H9 (cell line): Measurements from ENCODE around the gene ZNF865. TPM values are rescaled to one million over a fixed set of nuclear protein-coding genes. Genes with fewer than 3 reads are reported as not detected.
A peak's percentile ranks its signal among the peaks of the same experiment; 100 is the strongest.

Experiments used
- DNase-seq: peaks from one replicate; pipeline ENCODE4 v3.0.0-alpha.2; 2017
- H2AFZ ChIP-seq: one replicate; pipeline ENCODE4 v1.6.1; 2013; ENCODE audit warnings: mild to moderate bottlenecking, low read length, control low read depth, moderate library complexity
- H2AK5ac ChIP-seq: 2 replicates; pipeline ENCODE4 v1.6.1; 2013; ENCODE audit warnings: low read length, control low read depth, mixed read lengths; ENCODE audit not compliant: insufficient read length
- H2BK120ac ChIP-seq: one replicate; pipeline ENCODE4 v1.6.1; 2013; ENCODE audit warnings: low read depth, mild to moderate bottlenecking, low read length, control low read depth, inconsistent platforms; ENCODE audit not compliant: poor library complexity, severe bottlenecking
- H2BK12ac ChIP-seq: 2 replicates; pipeline ENCODE4 v1.6.1; 2013; ENCODE audit warnings: low read length, control low read depth, mixed read lengths, low read depth; ENCODE audit not compliant: insufficient read length
- H2BK15ac ChIP-seq: 2 replicates; pipeline ENCODE4 v1.6.1; 2013; ENCODE audit warnings: low read depth, low read length, control low read depth
- H2BK20ac ChIP-seq: one replicate; pipeline ENCODE4 v1.6.1; 2013; ENCODE audit warnings: low read depth, mild to moderate bottlenecking, low read length, control low read depth, inconsistent platforms; ENCODE audit not compliant: poor library complexity, severe bottlenecking
- H2BK5ac ChIP-seq: 2 replicates; pipeline ENCODE4 v1.6.1; 2013; ENCODE audit warnings: low read length, control low read depth, mixed read lengths; ENCODE audit not compliant: insufficient read length
- H3K14ac ChIP-seq: 2 replicates; pipeline ENCODE4 v1.6.1; 2013; ENCODE audit warnings: low read length, control low read depth; ENCODE audit not compliant: insufficient read depth
- H3K18ac ChIP-seq: 2 replicates; pipeline ENCODE4 v1.6.1; 2013; ENCODE audit warnings: low read depth, mild to moderate bottlenecking, mixed read lengths, low read length, control low read depth; ENCODE audit not compliant: insufficient read length
- H3K23ac ChIP-seq: 2 replicates; pipeline ENCODE4 v1.6.1; 2013; ENCODE audit warnings: low read length, control low read depth, mixed read lengths, low read depth; ENCODE audit not compliant: insufficient read length
- H3K23me2 ChIP-seq: 2 replicates; pipeline ENCODE4 v1.6.1; 2013; ENCODE audit warnings: low read depth, mild to moderate bottlenecking, mixed read lengths, low read length, control low read depth; ENCODE audit not compliant: insufficient read length, poor library complexity, severe bottlenecking
- H3K27ac ChIP-seq: 2 replicates; pipeline ENCODE4 v1.5.1; 2013; ENCODE audit warnings: low read length, control low read depth, mixed read lengths, low read depth; ENCODE audit not compliant: insufficient read length
- H3K27me3 ChIP-seq: 2 replicates; pipeline ENCODE4 v1.6.1; 2013; ENCODE audit warnings: low read length, control low read depth, inconsistent platforms; ENCODE audit not compliant: insufficient read depth
- H3K4ac ChIP-seq: 2 replicates; pipeline ENCODE4 v1.6.1; 2013; ENCODE audit warnings: low read depth, mild to moderate bottlenecking, control low read depth, inconsistent platforms, low read length, moderate library complexity
- H3K4me1 ChIP-seq: 2 replicates; pipeline ENCODE4 v1.6.1; 2013; ENCODE audit warnings: low read length, control low read depth, inconsistent platforms; ENCODE audit not compliant: insufficient read depth
- H3K4me2 ChIP-seq: 2 replicates; pipeline ENCODE4 v1.6.1; 2013; ENCODE audit warnings: low read length, control low read depth, mixed read lengths; ENCODE audit not compliant: insufficient read length, insufficient read depth
- H3K56ac ChIP-seq: 2 replicates; pipeline ENCODE4 v1.6.1; 2013; ENCODE audit warnings: low read depth, mild to moderate bottlenecking, mixed read lengths, low read length, control low read depth; ENCODE audit not compliant: insufficient read length
- H3K79me1 ChIP-seq: 2 replicates; pipeline ENCODE4 v1.6.1; 2013; ENCODE audit warnings: low read depth, mild to moderate bottlenecking, moderate library complexity, low read length, control low read depth, inconsistent platforms; ENCODE audit not compliant: insufficient read depth, poor library complexity, severe bottlenecking
- H3K79me2 ChIP-seq: 2 replicates; pipeline ENCODE4 v1.6.1; 2013; ENCODE audit warnings: low read length, control low read depth, inconsistent platforms; ENCODE audit not compliant: insufficient read depth
- H3K9ac ChIP-seq: 2 replicates; pipeline ENCODE4 v1.6.1; 2013; ENCODE audit warnings: low read length, control low read depth, mixed read lengths; ENCODE audit not compliant: insufficient read length; ENCODE audit errors: extremely low read depth
- H3K9me3 ChIP-seq: one replicate; pipeline ENCODE4 v1.6.1; 2013; ENCODE audit warnings: low read depth, low read length, inconsistent platforms; ENCODE audit not compliant: control insufficient read depth
- H3T11ph ChIP-seq: one replicate; pipeline ENCODE4 v1.6.1; 2013; ENCODE audit warnings: mild to moderate bottlenecking, low read length, control low read depth, inconsistent platforms
- H4K20me1 ChIP-seq: one replicate; pipeline ENCODE4 v1.6.1; 2013; ENCODE audit not compliant: control insufficient read depth, insufficient read length, insufficient read depth
- H4K5ac ChIP-seq: 2 replicates; pipeline ENCODE4 v1.6.1; 2013; ENCODE audit warnings: low read depth, mild to moderate bottlenecking, mixed read lengths, low read length, control low read depth; ENCODE audit not compliant: insufficient read length
- H4K8ac ChIP-seq: replicated peaks from 2 replicates; pipeline ENCODE4 v1.6.1; 2013; ENCODE audit warnings: low read length, control low read depth, mixed read lengths, low read depth; ENCODE audit not compliant: insufficient read length
- H4K91ac ChIP-seq: 2 replicates; pipeline ENCODE4 v1.6.1; 2013; ENCODE audit warnings: low read depth, mild to moderate bottlenecking, moderate library complexity, mixed read lengths, low read length, control low read depth; ENCODE audit not compliant: insufficient read length
- H3K27ac Mint-ChIP-seq, 3 experiments: 2 replicates in 2 of 3; 3 replicates in 1 of 3; pipeline ENCODE4 v1.8.0; 2020 to 2021; ENCODE audit warnings: mixed read lengths in 3 of 3, mild to moderate bottlenecking in 1 of 3, moderate library complexity in 1 of 3
- H3K27me3 Mint-ChIP-seq: 2 replicates; pipeline ENCODE4 v1.8.0; 2021; ENCODE audit warnings: low read depth, mild to moderate bottlenecking, moderate library complexity, mixed read lengths
- H3K36me3 Mint-ChIP-seq, 3 experiments: 2 replicates in 2 of 3; 3 replicates in 1 of 3; pipeline ENCODE4 v1.8.0; 2020 to 2021; ENCODE audit warnings: low read depth in 3 of 3, mixed read lengths in 3 of 3; ENCODE audit not compliant: insufficient read depth in 1 of 3
- H3K4me1 Mint-ChIP-seq, 2 experiments: 2 replicates each; pipeline ENCODE4 v1.8.0; 2020; ENCODE audit warnings: mixed read lengths in 2 of 2
- H3K4me3 Mint-ChIP-seq, 2 experiments: 2 replicates in 1 of 2; 3 replicates in 1 of 2; pipeline ENCODE4 v1.8.0; 2020 to 2021; ENCODE audit warnings: mild to moderate bottlenecking in 2 of 2, mixed read lengths in 2 of 2, moderate library complexity in 1 of 2
- H3K9me3 Mint-ChIP-seq, 2 experiments: 2 replicates in 1 of 2; 3 replicates in 1 of 2; pipeline ENCODE4 v1.8.0; 2020; ENCODE audit warnings: mild to moderate bottlenecking in 2 of 2, mixed read lengths in 2 of 2, moderate library complexity in 1 of 2
- CTCF ChIP-seq: fragments of 200-600 bp; sonication (generic); conservative IDR thresholded peaks from 3 replicates; pipeline ENCODE4 v1.8.0; 2021; ENCODE audit warnings: antibody characterized with exemption, mild to moderate bottlenecking
- WGBS: extraction: QIAGEN DNeasy Blood & Tissue Kit; methylation state at CpG from one replicate; pipeline ENCODE4 v1.1.7; 2013; ENCODE audit warnings: missing lambda C conversion rate, low lambda C conversion rate, mixed read lengths; ENCODE audit not compliant: insufficient read length; ENCODE audit errors: extremely low coverage; 5-methylcytosine and 5-hydroxymethylcytosine counted together
- total RNA-seq: library from RNA; stranded (reverse); gene quantifications from 2 replicates; pipeline ENCODE4 v1.2.1, GENCODE V29; 2021

The ZNF865 gene
- total RNA-seq, 1 experiment from 2014 or later = 14.3 TPM

- Histone ChIP-seq H3K4me1 (0 out of 2 replicates have a peak, but pooled peaks cover 2% of the 10 kb centered on the region), H2AFZ (no peak overlapping the region), H2AK5ac (no peak overlapping the region), H3K79me2 (peaks cover 10% of the 10 kb centered on the region; the same call in 1 of the 2 replicates), H4K91ac (no peak overlapping the region), H2BK120ac (no peak overlapping the region), H3K23ac (no peak overlapping the region), H3K56ac (no peak overlapping the region), H3K14ac (no peak overlapping the region), H3K27ac (no peak overlapping the region), H3K4ac (no peak overlapping the region), H3K23me2 (peaks cover 13% of the 10 kb centered on the region), H3K79me1 (peaks cover 6% of the 10 kb centered on the region), H3K18ac (no peak overlapping the region), H3K4me2 (no peak overlapping the region), H4K5ac (no peak overlapping the region), H2BK15ac (no peak overlapping the region), H2BK20ac (no peak overlapping the region), H3T11ph (no peak overlapping the region), H4K8ac (no peak overlapping the region), H4K20me1 (no peaks in the 10 kb centered on the region), H3K27me3 (no peaks in the 10 kb centered on the region), H2BK12ac (no peak overlapping the region), H3K9me3 (no peaks in the 10 kb centered on the region), H2BK5ac (no peak overlapping the region), H3K9ac (no peak overlapping the region)
- Mint-ChIP-seq H3K4me3 (peak overlapping the region; percentile 100), H3K9me3 (no peaks in the 10 kb centered on the region; a peak in 1 of 5 replicates), H3K4me1 (peaks cover 24 to 36% of the 10 kb centered on the region in 2 experiments), H3K27ac (peak overlapping the region in 2 of 3 experiments; percentile 8 to 57; a peak in 2 of 7 replicates), H3K36me3 (peaks cover 10 to 15% (median 14%) of the 10 kb centered on the region in 3 experiments), H3K27me3 (peaks cover 3% of the 10 kb centered on the region; the same call in 1 of the 2 replicates)
- no CpG with 5 or more reads among the region's 4 CpGs for WGBS
- no peak for TF ChIP-seq CTCF
- no peak for DNase-seq
Measured at GRCh38 chr19:55636723-55637122, 31.3 kb downstream of the ZNF865 start.
